ENCODE results near the gene XRN2. TPM values are rescaled to one million over a fixed set of nuclear protein-coding genes. Genes with fewer than 3 reads are reported as not detected.

Gene XRN2
- total RNA-seq, 1 donor from 2014 or later: 96.2 TPM

- DNase-seq (ENCODE audit: low spot score in 2 of 2): no peak
- no peak for FAIRE-seq
Observed at GRCh38 chr20:21384308-21384892, 81.3 kb downstream of the XRN2 start.

DNA sequence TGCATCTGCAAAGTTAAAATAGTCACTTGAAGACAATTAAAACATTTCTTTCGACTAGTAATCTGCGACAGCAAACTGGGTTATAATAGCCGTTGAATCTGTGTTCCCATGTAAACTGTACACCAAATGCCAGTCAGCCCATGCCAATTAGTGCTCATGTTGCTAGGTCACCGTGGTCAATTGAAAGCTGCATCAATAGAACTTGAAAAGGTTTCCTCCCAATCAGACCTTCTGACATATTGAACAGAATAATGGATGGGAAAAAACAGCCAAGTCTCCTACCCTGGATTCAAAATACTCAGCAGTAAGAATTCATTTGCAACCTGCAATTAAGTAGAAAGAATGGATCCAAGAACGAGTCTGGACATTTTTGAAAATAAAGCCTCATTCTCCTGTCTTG lies 83.0 kb downstream of the XRN2 start:
- DNase-seq (ENCODE audit: low spot score in 2 of 2): no peak
- FAIRE-seq: no peak

- FAIRE-seq (no peak), DNase-seq (ENCODE audit: low spot score in 2 of 2) (no peak)
Observed at GRCh38 chr20:21387528-21387927, 84.4 kb downstream of the XRN2 start.

- FAIRE-seq (no peak), DNase-seq (ENCODE audit: low spot score in 2 of 2) (no peak)
Observed at GRCh38 chr20:21388566-21388965, 85.4 kb downstream of the XRN2 start.

DNA sequence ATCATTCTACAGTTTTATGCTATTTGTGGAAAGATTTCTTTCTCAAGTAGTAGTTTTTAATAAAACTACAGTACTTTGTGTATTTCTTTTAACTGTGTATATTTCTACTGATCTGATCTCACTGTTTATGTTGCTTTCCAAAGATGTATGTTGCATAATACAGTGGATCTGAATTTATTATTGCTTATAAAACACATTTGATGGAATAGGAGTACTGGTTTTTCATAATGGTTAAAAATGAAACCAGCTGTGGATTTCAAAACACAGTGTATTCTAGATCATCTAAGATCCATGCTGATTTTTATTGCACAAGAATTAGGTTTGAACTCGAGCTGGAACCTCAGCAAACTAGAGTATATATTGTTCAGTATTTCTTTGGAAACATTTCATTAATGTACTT lies 86.2 kb downstream of the XRN2 start:
- DNase-seq (ENCODE audit: low spot score in 2 of 2) (no peak), FAIRE-seq (no peak)

- no peak for DNase-seq (ENCODE audit: low spot score in 2 of 2)
Observed at GRCh38 chr20:21390768-21391167, 87.6 kb downstream of the XRN2 start.

GRCh38 chr20:21391185-21391971 lies 88.2 kb downstream of the XRN2 start:
- DNase-seq (ENCODE audit: low spot score in 2 of 2): no peak
- no peak for FAIRE-seq

More at GRCh38 chr20:21390768-21391167, 87.6 kb downstream of the XRN2 start:
- no peak for FAIRE-seq

DNA sequence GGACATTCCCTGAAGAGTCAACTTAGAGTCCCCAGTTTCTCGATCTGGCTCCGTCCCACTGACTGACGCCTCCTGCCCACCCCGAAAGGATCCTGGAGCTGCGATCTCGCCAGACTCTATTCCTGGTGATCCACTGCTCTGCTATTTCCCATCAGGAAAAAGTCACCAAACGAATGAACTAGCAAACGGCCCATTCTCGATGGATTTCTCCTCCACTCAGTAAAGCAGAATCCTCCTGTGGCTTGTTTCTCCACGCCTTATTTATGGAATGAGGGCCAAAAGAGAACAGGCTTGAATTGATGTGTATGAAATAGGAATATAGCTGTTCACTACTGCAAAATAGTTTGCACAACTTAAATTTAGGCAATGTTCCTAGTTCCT lies 88.8 kb downstream of the XRN2 start:
- no peak for DNase-seq (ENCODE audit: low spot score in 2 of 2)
- FAIRE-seq: no peak

- FAIRE-seq (no peak), DNase-seq (ENCODE audit: low spot score in 2 of 2) (no peak)
Observed at GRCh38 chr20:21393166-21393565, 90.0 kb downstream of the XRN2 start.

DNA sequence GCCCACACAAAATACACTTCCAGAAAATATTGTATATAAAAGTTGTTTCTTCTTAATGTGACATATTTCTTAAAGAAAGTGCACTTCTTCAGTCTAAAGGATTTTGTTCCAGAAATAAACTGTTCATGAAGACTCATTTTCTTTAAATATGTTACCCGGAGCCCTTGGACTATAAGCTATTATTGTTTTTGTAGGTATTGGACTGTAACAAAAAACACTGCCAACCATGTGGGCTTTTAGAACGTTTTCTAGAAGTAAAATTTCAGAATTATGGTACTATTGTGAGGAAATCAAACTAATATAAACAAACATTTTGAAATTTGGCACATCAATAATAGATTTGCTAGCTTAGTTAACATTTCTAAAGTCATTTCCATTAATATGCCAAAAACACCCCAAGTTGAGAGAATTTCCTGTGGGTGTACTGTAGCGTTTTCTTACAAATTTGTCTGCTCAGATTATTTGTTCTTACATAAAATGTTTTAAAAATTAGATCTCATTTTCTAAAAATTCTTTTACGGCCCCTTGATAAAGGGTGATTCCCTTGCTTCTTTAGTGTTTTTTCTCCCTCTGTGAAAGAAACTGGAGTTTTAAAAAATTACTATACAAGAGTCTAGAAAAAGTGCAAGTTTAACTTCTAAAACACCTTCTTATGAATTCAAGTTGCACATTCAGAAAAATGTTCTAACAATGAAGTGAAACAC lies 90.8 kb downstream of the XRN2 start:
- FAIRE-seq (no peak), DNase-seq (ENCODE audit: low spot score in 2 of 2) (no peak)

GRCh38 chr20:21394551-21394950 lies 91.4 kb downstream of the XRN2 start:
- FAIRE-seq (peak; percentile 65), DNase-seq (ENCODE audit: low spot score in 2 of 2) (no peak)

DNA sequence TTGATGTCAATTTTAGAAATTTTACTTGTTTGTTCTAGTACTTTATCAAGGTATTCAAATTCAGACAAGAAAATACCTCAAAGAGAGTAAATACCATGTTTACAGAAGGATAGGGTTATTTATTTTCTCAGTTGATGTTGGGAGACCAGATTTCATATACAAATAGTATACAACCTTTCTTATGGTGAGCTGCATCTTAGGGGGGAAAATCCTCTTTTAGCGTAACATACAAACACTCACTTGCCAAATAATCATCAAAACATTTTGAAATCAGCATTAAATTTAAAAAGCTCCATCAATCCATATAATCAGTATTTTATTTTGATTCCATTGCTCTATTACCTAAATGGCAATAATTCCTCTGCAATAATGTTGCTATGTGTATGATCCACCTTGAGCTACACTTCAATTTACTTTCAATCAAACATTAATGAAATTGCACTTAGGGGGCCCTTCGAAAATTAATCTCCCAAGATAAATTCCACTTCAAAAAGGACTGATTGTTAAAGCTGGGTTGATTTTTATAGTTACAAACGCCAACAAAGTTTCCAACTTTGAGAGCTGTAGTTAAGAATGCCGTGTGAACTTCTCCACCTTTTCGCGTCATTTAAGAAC lies 92.0 kb downstream of the XRN2 start:
- no peak for FAIRE-seq
- DNase-seq (ENCODE audit: low spot score in 2 of 2): no peak

DNA sequence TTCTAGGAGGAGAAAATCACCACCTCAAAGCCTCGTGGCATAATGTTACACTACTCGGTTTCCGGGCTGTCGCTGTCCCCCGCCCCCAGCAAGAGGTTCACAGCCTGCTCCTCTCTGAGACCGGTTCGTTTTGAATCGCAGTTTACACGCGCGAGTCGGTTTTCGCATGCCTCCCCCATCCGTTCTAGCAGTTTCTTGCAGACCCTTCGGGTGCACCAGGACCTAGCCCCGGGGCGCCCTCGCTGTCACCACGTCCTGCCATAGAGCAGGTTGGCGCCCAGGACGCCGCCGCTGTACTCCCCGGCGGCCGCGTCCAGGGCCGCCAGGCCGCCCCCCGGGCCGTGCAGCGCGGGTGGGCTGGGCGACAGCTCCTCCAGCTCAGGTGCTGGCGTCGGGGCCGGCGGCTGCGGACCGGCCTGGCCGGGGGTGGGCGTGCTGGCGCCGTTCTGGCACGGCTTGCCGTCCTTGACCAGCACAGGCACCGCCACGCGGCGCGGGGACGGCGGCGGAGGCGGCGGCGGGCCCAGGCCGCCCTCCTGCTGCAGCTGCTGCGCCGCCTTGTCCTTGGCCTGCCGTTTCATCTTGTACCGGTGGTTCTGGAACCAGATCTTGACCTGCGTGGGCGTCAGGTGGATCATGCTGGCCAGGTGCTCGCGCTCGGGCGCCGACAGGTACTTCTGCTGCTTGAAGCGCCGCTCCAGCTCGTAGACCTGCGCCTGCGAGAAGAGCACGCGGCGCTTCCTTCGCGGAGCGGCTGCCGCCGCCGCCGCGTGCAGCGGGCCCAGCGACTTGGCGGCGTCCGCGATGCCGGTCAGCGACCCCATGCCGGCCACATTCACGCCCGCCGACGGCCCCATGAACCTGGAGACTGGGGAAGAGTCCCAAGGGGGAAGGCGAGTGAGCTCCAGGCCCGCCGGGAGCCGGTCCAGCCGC lies 92.8 kb downstream of the XRN2 start:
- no peak for FAIRE-seq
- no peak for DNase-seq (ENCODE audit: low spot score in 2 of 2)

- FAIRE-seq (no peak), DNase-seq (ENCODE audit: low spot score in 2 of 2) (no peak)
Observed at GRCh38 chr20:21396599-21397340, 93.6 kb downstream of the XRN2 start.

GRCh38 chr20:21397341-21398108 lies 94.4 kb downstream of the XRN2 start, which contains the start of gene NKX2-4:
Gene NKX2-4 (minus strand): TSS chr20:21397526. CDS start chr20:21397399, 127 bp downstream.
- DNase-seq (ENCODE audit: low spot score in 2 of 2): no peak

DNA sequence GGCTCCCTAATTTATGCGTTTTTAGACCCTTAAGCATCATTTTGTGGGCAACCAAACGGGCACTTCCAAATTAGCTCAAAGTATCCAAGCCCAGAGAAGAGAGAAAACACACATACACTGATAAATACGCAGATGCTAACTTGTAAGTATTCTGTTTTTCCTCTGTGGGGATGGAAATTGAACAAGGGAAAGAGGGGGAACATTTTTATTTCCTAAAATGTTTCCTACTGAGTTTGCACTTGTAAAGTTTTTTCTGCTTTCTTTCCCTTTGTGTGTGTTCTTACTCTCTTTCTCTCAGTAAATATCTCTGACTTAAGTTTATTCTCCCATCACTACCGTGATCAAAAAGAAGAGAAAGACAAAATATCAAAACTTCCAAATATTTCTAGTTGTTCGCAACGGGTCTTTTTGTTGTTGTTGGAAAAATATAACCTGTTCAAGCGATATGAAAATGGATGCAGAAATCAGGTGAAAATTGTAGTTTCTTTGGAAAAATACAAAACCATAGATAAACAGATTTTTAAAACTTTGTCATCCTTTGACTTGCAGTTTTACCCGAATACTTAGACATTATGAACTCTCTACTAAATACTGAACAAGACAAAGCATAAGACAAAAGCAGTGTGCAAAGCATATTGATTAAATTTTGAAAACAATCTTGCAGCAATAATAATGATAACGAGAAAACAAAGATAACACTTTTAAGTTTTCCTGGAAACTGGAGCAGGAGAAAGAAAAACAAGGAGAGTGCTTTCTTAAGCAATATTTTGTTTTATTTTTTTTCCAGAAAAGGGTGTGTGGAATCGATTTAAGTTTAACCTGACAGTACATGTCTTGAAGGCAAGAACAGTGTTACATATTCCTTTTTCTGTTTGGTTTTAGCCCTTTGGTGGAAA lies 95.2 kb downstream of the XRN2 start:
- no peak for DNase-seq (ENCODE audit: low spot score in 2 of 2)
- FAIRE-seq: no peak

More at GRCh38 chr20:21397341-21398108, 94.4 kb downstream of the XRN2 start, which contains the start of gene NKX2-4:
- FAIRE-seq: no peak

DNA sequence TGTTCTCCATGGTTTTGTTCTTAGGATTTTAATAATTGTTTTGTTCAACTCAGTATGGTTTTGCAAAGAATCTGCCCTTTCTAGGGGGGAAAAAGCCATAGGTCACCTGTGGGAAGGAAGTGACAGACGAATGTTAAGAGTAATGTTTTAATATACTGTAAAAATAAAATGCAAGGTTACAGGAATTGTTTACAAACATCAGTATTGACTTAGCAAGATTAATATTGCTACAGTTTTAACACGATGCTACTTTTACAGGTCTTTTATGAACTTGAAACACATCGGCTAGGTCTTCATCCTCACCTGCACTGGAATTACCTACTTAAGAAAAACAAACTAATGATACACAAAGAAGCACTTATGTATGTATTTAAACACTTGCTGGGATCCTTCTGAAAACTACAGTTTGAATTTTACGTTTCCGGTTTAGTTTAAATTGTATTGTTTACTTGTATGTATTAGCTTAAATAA lies 95.9 kb downstream of the XRN2 start:
- FAIRE-seq (no peak), DNase-seq (ENCODE audit: low spot score in 2 of 2) (no peak)

Measured in frontal cortex (tissue), 4 donors.